A549 (cell line): ENCODE results near the gene HAUS1.

Experiments used
- CTCF ChIP-seq: fragments of >200 bp; sonication (Bioruptor Twin); formaldehyde crosslinking; IDR thresholded peaks from 3 replicates; pipeline ENCODE4 v1.5.1; 2016
- MAZ ChIP-seq: fragments of 150-350 bp; IDR thresholded peaks from 2 replicates; pipeline ENCODE4 v1.6.1; 2014; ENCODE audit warnings: antibody characterized with exemption, low read depth, low read length, borderline replicate concordance
- POLR2A ChIP-seq: IDR thresholded peaks from 2 replicates; pipeline ENCODE4 v1.6.1; 2012; ENCODE audit warnings: mild to moderate bottlenecking, low read length

- TF ChIP-seq CTCF: no peak
- TF ChIP-seq MAZ: no peak
- no peak for TF ChIP-seq POLR2A
Measured at GRCh38 chr18:46152436-46152807, 48.2 kb downstream of the HAUS1 start.
